Neural cell (in vitro differentiated cells): ENCODE data around the gene DGLUCY.

ENCODE experiments used
- CTCF ChIP-seq: fragments of 450-650 bp; IDR thresholded peaks from 2 replicates; pipeline ENCODE4 v1.5.1; 2014; ENCODE audit warnings: antibody characterized with exemption, mild to moderate bottlenecking, moderate library complexity; ENCODE audit not compliant: poor library complexity, severe bottlenecking
- EP300 ChIP-seq: fragments of 450-650 bp; conservative IDR thresholded peaks from 2 replicates; pipeline ENCODE4 v1.6.1; 2014; ENCODE audit warnings: antibody characterized with exemption, mild to moderate bottlenecking, moderate library complexity; ENCODE audit not compliant: poor library complexity, severe bottlenecking
- MXI1 ChIP-seq: fragments of 450-650 bp; conservative IDR thresholded peaks from 2 replicates; pipeline ENCODE4 v1.6.1; 2014; ENCODE audit warnings: antibody characterized with exemption, mild to moderate bottlenecking; ENCODE audit not compliant: poor library complexity, severe bottlenecking
- POLR2AphosphoS5 ChIP-seq: IDR thresholded peaks from 2 replicates; pipeline ENCODE4 v1.6.1; 2012
- RAD21 ChIP-seq: fragments of 450-650 bp; conservative IDR thresholded peaks from 2 replicates; pipeline ENCODE4 v1.6.1; 2014; ENCODE audit warnings: antibody characterized with exemption, mild to moderate bottlenecking, moderate library complexity

GRCh38 chr14:91125801-91126200, 11.9 kb downstream of the DGLUCY start:
- TF ChIP-seq POLR2AphosphoS5 (no peak), RAD21 (no peak), CTCF (no peak), MXI1 (no peak), EP300 (no peak)
